GM12801 (cell line): Measurements from ENCODE around the gene PSAPL1.

Experiments used
- CTCF ChIP-seq: IDR thresholded peaks from one replicate; pipeline ENCODE4 v1.5.1; 2011; ENCODE audit warnings: control low read depth; ENCODE audit not compliant: insufficient read length; ENCODE audit errors: extremely low read depth

PSAPL1 gene

GRCh38 chr4:7391637-7392437, 42.9 kb downstream of the PSAPL1 start:
- TF ChIP-seq CTCF = no peak

- TF ChIP-seq CTCF = no peak
Observed at GRCh38 chr4:7390906-7391636, 43.7 kb downstream of the PSAPL1 start.

GRCh38 chr4:7390336-7390735, 44.4 kb downstream of the PSAPL1 start:
- TF ChIP-seq CTCF = no peak

GRCh38 chr4:7389719-7390118, 45.0 kb downstream of the PSAPL1 start:
- no peak for TF ChIP-seq CTCF

- TF ChIP-seq CTCF = no peak
Observed at GRCh38 chr4:7389101-7389701, 45.5 kb downstream of the PSAPL1 start.

- TF ChIP-seq CTCF = no peak
Observed at GRCh38 chr4:7388627-7389026, 46.1 kb downstream of the PSAPL1 start.

GRCh38 chr4:7387925-7388324, 46.8 kb downstream of the PSAPL1 start:
- no peak for TF ChIP-seq CTCF
